GM12874 (cell line): Measurements from ENCODE around the gene MAPK12.

Experiments
- TF ChIP-seq, protein P1 (sequence below): IDR thresholded peaks from 2 replicates; pipeline ENCODE4 v1.5.1; 2011; ENCODE audit warnings: low read depth, mild to moderate bottlenecking, control low read depth, low read length, moderate library complexity; ENCODE audit not compliant: insufficient read depth

The MAPK12 gene

GRCh38 chr22:50261615-50262459, at the start of gene MAPK12:
TSS of gene MAPK12 (minus strand) at chr22:50261683. CDS start at chr22:50261509, 174 bp downstream.
- TF ChIP-seq, protein P1, sequence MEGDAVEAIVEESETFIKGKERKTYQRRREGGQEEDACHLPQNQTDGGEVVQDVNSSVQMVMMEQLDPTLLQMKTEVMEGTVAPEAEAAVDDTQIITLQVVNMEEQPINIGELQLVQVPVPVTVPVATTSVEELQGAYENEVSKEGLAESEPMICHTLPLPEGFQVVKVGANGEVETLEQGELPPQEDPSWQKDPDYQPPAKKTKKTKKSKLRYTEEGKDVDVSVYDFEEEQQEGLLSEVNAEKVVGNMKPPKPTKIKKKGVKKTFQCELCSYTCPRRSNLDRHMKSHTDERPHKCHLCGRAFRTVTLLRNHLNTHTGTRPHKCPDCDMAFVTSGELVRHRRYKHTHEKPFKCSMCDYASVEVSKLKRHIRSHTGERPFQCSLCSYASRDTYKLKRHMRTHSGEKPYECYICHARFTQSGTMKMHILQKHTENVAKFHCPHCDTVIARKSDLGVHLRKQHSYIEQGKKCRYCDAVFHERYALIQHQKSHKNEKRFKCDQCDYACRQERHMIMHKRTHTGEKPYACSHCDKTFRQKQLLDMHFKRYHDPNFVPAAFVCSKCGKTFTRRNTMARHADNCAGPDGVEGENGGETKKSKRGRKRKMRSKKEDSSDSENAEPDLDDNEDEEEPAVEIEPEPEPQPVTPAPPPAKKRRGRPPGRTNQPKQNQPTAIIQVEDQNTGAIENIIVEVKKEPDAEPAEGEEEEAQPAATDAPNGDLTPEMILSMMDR: no peak

- TF ChIP-seq, protein P1: no peak
Observed at GRCh38 chr22:50310949-50311444, 49.5 kb upstream of the MAPK12 start.

GRCh38 chr22:50310031-50310722, 48.7 kb upstream of the MAPK12 start:
- TF ChIP-seq, protein P1: no peak

DNA sequence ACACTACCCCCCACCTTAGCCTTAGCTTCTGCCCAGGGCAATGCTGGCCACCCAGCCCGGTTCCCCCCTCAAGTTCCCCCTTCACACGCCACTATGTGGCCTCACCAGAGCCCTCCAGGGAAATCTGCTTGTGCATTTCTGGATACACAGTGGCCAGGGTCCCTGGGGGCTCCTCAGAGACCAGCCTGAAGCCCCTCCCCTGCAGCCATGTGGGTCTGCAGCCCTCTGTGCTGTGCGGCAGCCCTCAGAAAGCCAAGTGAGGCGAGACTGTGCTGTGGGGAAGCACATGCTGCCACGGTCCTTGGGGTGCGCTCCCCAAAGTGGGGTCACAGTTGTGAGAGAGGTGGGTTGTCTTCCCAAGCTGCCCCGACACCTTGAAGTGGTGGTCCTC, 48.1 kb upstream of the MAPK12 start:
- TF ChIP-seq, protein P1: no peak

GRCh38 chr22:50308986-50309600, 47.6 kb upstream of the MAPK12 start:
- TF ChIP-seq, protein P1: no peak

DNA sequence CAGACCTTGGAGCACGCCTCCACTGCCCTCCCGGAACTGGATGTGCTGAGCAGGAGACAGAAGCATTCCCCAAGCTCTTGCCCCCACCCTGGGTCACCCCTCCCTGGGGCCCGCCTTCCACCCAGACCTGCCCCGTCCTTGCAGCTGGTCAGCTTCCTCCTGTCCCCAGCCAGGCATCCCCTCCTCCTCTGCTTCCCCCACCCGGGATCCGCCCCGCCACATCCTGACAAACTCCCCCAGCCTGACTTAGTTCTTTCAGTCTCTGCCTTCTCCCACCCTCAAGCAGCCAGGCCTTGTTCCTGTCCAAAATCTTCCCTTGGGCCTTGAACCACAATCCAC, 47.1 kb upstream of the MAPK12 start:
- TF ChIP-seq, protein P1: no peak
